ENCODE results near the gene TNS2.

- TF ChIP-seq CTCF (IDR thresholded peaks at IDR 0.05) (no peak), POLR2A (IDR thresholded peaks at IDR 0.05) (no peak)
These were observed 46.4 kb downstream of the TNS2 start for GRCh38 chr12:53096089-53096741.

Measured in right lobe of liver (tissue), 4 donors.